SK-N-SH (cell line): ENCODE measurements around the gene TSPAN8. TPM values are rescaled to one million over a fixed set of nuclear protein-coding genes. Genes with fewer than 3 reads are reported as not detected.

Experiments
- CTCF ChIA-PET: fragments of 300-600, 350-600 bp; formaldehyde crosslinking; extraction: SDS; loops from one replicate; lab custom pipeline; 2021; lab: Yijun Ruan, JAX
- POLR2A ChIA-PET: fragments of 350-600 bp; sonication (Branson Sonifier 250); formaldehyde crosslinking; extraction: SDS; loops from one replicate; lab custom pipeline; 2020; ENCODE audit warnings: antibody characterized with exemption, inconsistent platforms; lab: Yijun Ruan, JAX
- DNase-seq: peaks from one replicate; pipeline ENCODE4 v3.0.0; 2012
- H2AFZ ChIP-seq: fragments of 200-600 bp; sonication (generic); 2 replicates; pipeline ENCODE4 v1.8.1; 2016; ENCODE audit warnings: antibody characterized with exemption, mild to moderate bottlenecking, low read depth
- H3F3A ChIP-seq: fragments of 200-600 bp; sonication (generic); replicated peaks from 2 replicates; pipeline ENCODE3; 2016; ENCODE audit warnings: antibody characterized with exemption, mild to moderate bottlenecking; ENCODE audit not compliant: insufficient read depth
- H3K27ac ChIP-seq, 2 experiments: fragments of 200-500 bp in 1 of 2; fragments of 200-600 bp in 1 of 2; sonication (Bioruptor generic) in 1 of 2; sonication (generic), shearing (Covaris generic) in 1 of 2; 2 replicates each; pipeline versions ENCODE4 v1.5.1 to v1.6.1; 2014 to 2016; ENCODE audit warnings: low read depth in 2 of 2, inconsistent platforms in 1 of 2, low read length in 1 of 2, mild to moderate bottlenecking in 1 of 2, mixed read lengths in 1 of 2
- H3K27me3 ChIP-seq: fragments of 200-600 bp; sonication (generic), shearing (Covaris generic); 2 replicates; pipeline ENCODE4 v1.6.1; 2016; ENCODE audit warnings: mixed run types; ENCODE audit not compliant: insufficient read depth
- H3K36me3 ChIP-seq, 2 experiments: fragments of 200-500 bp in 1 of 2; fragments of 200-600 bp in 1 of 2; sonication (Bioruptor generic) in 1 of 2; sonication (generic) in 1 of 2; replicated peaks in 1 of 2; 2 replicates each; pipeline versions ENCODE3 to v1.5.1; 2014 to 2016; ENCODE audit warnings: low read length in 1 of 2, mild to moderate bottlenecking in 1 of 2; ENCODE audit not compliant: insufficient read depth in 2 of 2, control insufficient read depth in 1 of 2
- H3K4me1 ChIP-seq, 2 experiments: fragments of 200-500 bp in 1 of 2; fragments of 200-600 bp in 1 of 2; sonication (Bioruptor generic) in 1 of 2; sonication (generic), shearing (Covaris generic) in 1 of 2; 2 replicates each; pipeline versions ENCODE4 v1.5.1 to v1.6.1; 2014 to 2016; ENCODE audit warnings: low read depth in 1 of 2, low read length in 1 of 2, mixed run types in 1 of 2; ENCODE audit not compliant: insufficient read depth in 2 of 2, control insufficient read depth in 1 of 2
- H3K4me2 ChIP-seq: fragments of 200-600 bp; sonication (generic), shearing (Covaris generic); 2 replicates; pipeline ENCODE4 v1.6.1; 2017; ENCODE audit warnings: mixed run types
- H3K4me3 ChIP-seq, 2 experiments: fragments of 200-500 bp in 1 of 2; fragments of 200-600 bp in 1 of 2; sonication (Bioruptor generic) in 1 of 2; sonication (generic), shearing (Covaris generic) in 1 of 2; 2 replicates each; pipeline versions ENCODE4 v1.5.1 to v1.8.1; 2014 to 2016; ENCODE audit warnings: low read depth in 2 of 2, inconsistent platforms in 1 of 2, low read length in 1 of 2, mild to moderate bottlenecking in 1 of 2, mixed read lengths in 1 of 2, moderate library complexity in 1 of 2
- H3K79me2 ChIP-seq: fragments of 200-600 bp; sonication (generic); 2 replicates; pipeline ENCODE4 v1.8.1; 2017; ENCODE audit warnings: mild to moderate bottlenecking; ENCODE audit not compliant: insufficient read depth
- H3K9ac ChIP-seq: fragments of 200-600 bp; sonication (generic); 2 replicates; pipeline ENCODE4 v1.6.1; 2017; ENCODE audit warnings: mixed run types
- H3K9me2 ChIP-seq: fragments of 200-600 bp; sonication (generic); 2 replicates; pipeline ENCODE4 v1.6.1; 2017; ENCODE audit warnings: mixed run types
- H3K9me3 ChIP-seq: fragments of 200-600 bp; sonication (generic); 2 replicates; pipeline ENCODE4 v1.6.1; 2017; ENCODE audit warnings: mixed run types, mild to moderate bottlenecking, moderate library complexity
- H4K20me1 ChIP-seq: fragments of 200-600 bp; sonication (generic); 2 replicates; pipeline ENCODE4 v1.6.1; 2017; ENCODE audit warnings: mild to moderate bottlenecking, mixed run types; ENCODE audit not compliant: insufficient read depth
- CHD2 ChIP-seq: fragments of 150-350 bp; IDR thresholded peaks from 2 replicates; pipeline ENCODE4 v1.6.1; 2018; ENCODE audit warnings: low read length; ENCODE audit not compliant: partially characterized antibody
- CTCF ChIP-seq: fragments of 200-600 bp; sonication (generic); IDR thresholded peaks from 2 replicates; pipeline ENCODE4 v1.6.1; 2017; ENCODE audit warnings: antibody characterized with exemption, mild to moderate bottlenecking, moderate library complexity
- ELF1 ChIP-seq: IDR thresholded peaks from 2 replicates; pipeline ENCODE4 v1.4.0; 2012
- FOSL2 ChIP-seq: IDR thresholded peaks from 2 replicates; pipeline ENCODE4 v1.4.0; 2012; ENCODE audit warnings: low read depth, mild to moderate bottlenecking, moderate library complexity, borderline replicate concordance
- FOXM1 ChIP-seq: IDR thresholded peaks from 2 replicates; pipeline ENCODE4 v1.4.0; 2012; ENCODE audit warnings: low read depth, mild to moderate bottlenecking
- JUND ChIP-seq: IDR thresholded peaks from 2 replicates; pipeline ENCODE4 v1.4.0; 2012
- MAX ChIP-seq: IDR thresholded peaks from 2 replicates; pipeline ENCODE4 v1.4.0; 2012; ENCODE audit warnings: low read depth
- MEF2A ChIP-seq: IDR thresholded peaks from 2 replicates; pipeline ENCODE4 v1.4.0; 2012; ENCODE audit warnings: low read depth, borderline replicate concordance
- MXI1 ChIP-seq: IDR thresholded peaks from 2 replicates; pipeline ENCODE4 v1.6.1; 2012; ENCODE audit warnings: mild to moderate bottlenecking, low read depth, low read length, improper control_type of control experiment
- RAD21 ChIP-seq: IDR thresholded peaks from 2 replicates; pipeline ENCODE4 v1.6.1; 2012; ENCODE audit warnings: mild to moderate bottlenecking, low read length
- RCOR1 ChIP-seq: fragments of 150-350 bp; IDR thresholded peaks from 2 replicates; pipeline ENCODE4 v1.6.1; 2017; ENCODE audit warnings: antibody characterized with exemption, low read length
- RFX5 ChIP-seq: IDR thresholded peaks from 2 replicates; pipeline ENCODE4 v1.6.1; 2012; ENCODE audit warnings: mild to moderate bottlenecking, improper control_type of control experiment, low read length
- RXRA ChIP-seq: IDR thresholded peaks from 2 replicates; pipeline ENCODE4 v1.4.0; 2012; ENCODE audit warnings: low read depth, mild to moderate bottlenecking, borderline replicate concordance
- SIN3A ChIP-seq: IDR thresholded peaks from 2 replicates; pipeline ENCODE4 v1.6.1; 2012; ENCODE audit warnings: low read depth, mild to moderate bottlenecking, low read length, moderate library complexity, borderline replicate concordance
- SMC3 ChIP-seq: IDR thresholded peaks from 2 replicates; pipeline ENCODE4 v1.6.1; 2012; ENCODE audit warnings: low read depth, low read length, improper control_type of control experiment
- TAF1 ChIP-seq: IDR thresholded peaks from 2 replicates; pipeline ENCODE4 v1.6.1; 2012; ENCODE audit warnings: low read depth, mild to moderate bottlenecking, low read length, moderate library complexity, borderline replicate concordance
- TEAD4 ChIP-seq: IDR thresholded peaks from 2 replicates; pipeline ENCODE4 v1.4.0; 2012; ENCODE audit warnings: mild to moderate bottlenecking, borderline replicate concordance; ENCODE audit not compliant: insufficient read depth
- USF1 ChIP-seq: IDR thresholded peaks from 2 replicates; pipeline ENCODE4 v1.4.0; 2012; ENCODE audit warnings: low read depth, borderline replicate concordance
- YY1 ChIP-seq: IDR thresholded peaks from 2 replicates; pipeline ENCODE4 v1.4.0; 2012; ENCODE audit warnings: low read depth, mild to moderate bottlenecking
- ZBTB33 ChIP-seq: IDR thresholded peaks from 2 replicates; pipeline ENCODE4 v1.4.0; 2012; ENCODE audit warnings: low read depth, borderline replicate concordance
- WGBS: methylation state at CpG from one replicate; pipeline ENCODE4 v1.1.6; 2017; ENCODE audit warnings: low lambda C conversion rate; 5-methylcytosine and 5-hydroxymethylcytosine counted together
- polyA plus RNA-seq, 3 experiments: library from polyadenylated mRNA; depleted of rRNA; stranded (reverse); fragments of >200 nt; gene quantifications; 2 replicates each; pipeline ENCODE4 v1.2.3, GENCODE V29; 2012

Gene TSPAN8
- polyA plus RNA-seq, 1 of the 3 experiments (the other 2 are of a cell fraction): 0.31 TPM

GRCh38 chr12:71092290-71092689 is 65.5 kb downstream of the TSPAN8 start:
- DNase-seq: no peak
- TF ChIP-seq CTCF (no peak), SIN3A (no peak), YY1 (no peak), MEF2A (no peak), SMC3 (no peak), RCOR1 (no peak), RFX5 (no peak), CHD2 (no peak), ELF1 (no peak), MAX (no peak), USF1 (no peak), TEAD4 (no peak), FOSL2 (no peak), TAF1 (no peak), RXRA (no peak), FOXM1 (no peak)
- ChIA-PET CTCF (no interaction called here), POLR2A (no interaction called here)
- H3K79me2 ChIP-seq: no peaks in the 10 kb centered on the region
- no peak overlapping the region for H3K27ac ChIP-seq
- H3K36me3 ChIP-seq: peaks cover 0 to 4% of the 10 kb centered on the region in 2 experiments
- H3K9ac ChIP-seq: no peak overlapping the region
- 60% methylated on average over 1 of the region's 2 CpGs for WGBS
- H3F3A ChIP-seq: no peaks in the 10 kb centered on the region
- H4K20me1 ChIP-seq: no peaks in the 10 kb centered on the region
- no peaks in the 10 kb centered on the region for H3K27me3 ChIP-seq
- no peaks in the 10 kb centered on the region for H3K9me3 ChIP-seq
- H3K9me2 ChIP-seq: no peaks in the 10 kb centered on the region
- H2AFZ ChIP-seq: no peak overlapping the region
- no peak overlapping the region for H3K4me3 ChIP-seq
- H3K4me2 ChIP-seq: no peak overlapping the region
- no peaks in the 10 kb centered on the region for H3K4me1 ChIP-seq

- POLR2A ChIA-PET: no interaction called here
- H2AFZ ChIP-seq: no peak overlapping the region
- TF ChIP-seq JUND (no peak), RFX5 (no peak), ZBTB33 (no peak), MXI1 (no peak), CTCF (no peak), RAD21 (no peak), TAF1 (no peak)
- TF ChIP-seq, all 33 proteins: peak for 0
- H3K9me3 ChIP-seq: no peaks in the 10 kb centered on the region
- H3K36me3 ChIP-seq: peaks cover 0 to 4% of the 10 kb centered on the region in 2 experiments
- DNase-seq: no peak
- CTCF ChIA-PET: no interaction called here
- no peak overlapping the region for H3K9ac ChIP-seq
- H3K4me3 ChIP-seq: no peak overlapping the region
- no peaks in the 10 kb centered on the region for H4K20me1 ChIP-seq
- no peak overlapping the region for H3K27ac ChIP-seq
- no peaks in the 10 kb centered on the region for H3K4me1 ChIP-seq
- H3K4me2 ChIP-seq: no peak overlapping the region
- H3K27me3 ChIP-seq: no peaks in the 10 kb centered on the region
- H3F3A ChIP-seq: no peaks in the 10 kb centered on the region
- WGBS: 28% methylated on average over 1 of the region's 1 CpG
- no peaks in the 10 kb centered on the region for H3K9me2 ChIP-seq
- H3K79me2 ChIP-seq: no peaks in the 10 kb centered on the region
Observed at GRCh38 chr12:71090971-71091370, 66.8 kb downstream of the TSPAN8 start.
